Stimulated activated naive CD8-positive, alpha-beta T cell treated with anti-CD3 and anti-CD28 coated beads, Interleukin-15, Interleukin-2, amounts not matched to agents 100 ng/mL and 50 ng/mL, for 24 hours (primary cell): ENCODE measurements around the gene TMTC4.
"Not testable (repeated sequence)": the region's sequence is repeated elsewhere in the genome, so short reads cannot be mapped to it uniquely, and the experiment has no call there.

Source experiments
- H3K27ac Mint-ChIP-seq: one replicate; pipeline ENCODE4 v1.8.0; 2021; ENCODE audit warnings: mild to moderate bottlenecking, mixed read lengths
- H3K27me3 Mint-ChIP-seq: one replicate; pipeline ENCODE4 v1.8.0; 2021; ENCODE audit warnings: mixed read lengths
- H3K36me3 Mint-ChIP-seq: one replicate; pipeline ENCODE4 v1.8.0; 2021; ENCODE audit warnings: low read depth, mixed read lengths
- H3K4me1 Mint-ChIP-seq: one replicate; pipeline ENCODE4 v1.8.0; 2021; ENCODE audit warnings: low read depth, mixed read lengths
- H3K4me3 Mint-ChIP-seq: one replicate; pipeline ENCODE4 v1.8.0; 2021; ENCODE audit warnings: mild to moderate bottlenecking, mixed read lengths
- H3K9me3 Mint-ChIP-seq: one replicate; pipeline ENCODE4 v1.8.0; 2021; ENCODE audit warnings: mixed read lengths

Gene TMTC4

GRCh38 chr13:100625447-100625846 lies 49.1 kb downstream of the TMTC4 start:
- Mint-ChIP-seq H3K36me3 (peaks cover 72% of the 10 kb centered on the region), H3K9me3 (peaks cover 4% of the 10 kb centered on the region), H3K4me1 (peaks cover 2% of the 10 kb centered on the region), H3K27ac (no peak overlapping the region), H3K27me3 (no peaks in the 10 kb centered on the region), H3K4me3 (no peak overlapping the region)

DNA sequence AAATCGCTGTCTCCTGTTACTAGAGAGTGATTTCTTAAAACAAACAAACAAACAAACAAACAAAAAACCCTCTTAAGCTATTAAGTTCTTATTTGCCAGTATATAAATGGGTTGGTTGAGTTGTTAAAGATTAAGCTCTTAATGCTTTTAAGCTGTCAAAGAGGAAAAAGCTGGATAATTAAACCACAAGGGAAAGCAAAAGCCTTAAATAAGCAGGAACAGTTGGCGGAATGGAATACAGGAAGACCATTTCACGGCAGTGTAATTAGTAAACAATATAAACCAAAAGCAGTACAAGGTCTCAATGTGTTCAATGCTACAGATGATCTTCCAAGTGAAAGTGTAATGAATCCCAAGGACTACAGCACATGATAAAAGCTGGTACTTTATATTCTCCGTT lies 53.8 kb downstream of the TMTC4 start:
- H3K9me3 Mint-ChIP-seq, result peaks cover 4% of the 10 kb centered on the region
- peaks cover 7% of the 10 kb centered on the region for H3K4me1 Mint-ChIP-seq
- no peak overlapping the region for H3K27ac Mint-ChIP-seq
- no peak overlapping the region for H3K4me3 Mint-ChIP-seq
- H3K27me3 Mint-ChIP-seq, result no peaks in the 10 kb centered on the region
- H3K36me3 Mint-ChIP-seq, result peaks cover 39% of the 10 kb centered on the region

GRCh38 chr13:100619940-100620339 lies 54.7 kb downstream of the TMTC4 start:
- Mint-ChIP-seq H3K9me3 (peaks cover 4% of the 10 kb centered on the region), H3K36me3 (peaks cover 37% of the 10 kb centered on the region), H3K4me3 (no peak overlapping the region), H3K27me3 (no peaks in the 10 kb centered on the region), H3K27ac (no peak overlapping the region), H3K4me1 (peaks cover 7% of the 10 kb centered on the region)

DNA sequence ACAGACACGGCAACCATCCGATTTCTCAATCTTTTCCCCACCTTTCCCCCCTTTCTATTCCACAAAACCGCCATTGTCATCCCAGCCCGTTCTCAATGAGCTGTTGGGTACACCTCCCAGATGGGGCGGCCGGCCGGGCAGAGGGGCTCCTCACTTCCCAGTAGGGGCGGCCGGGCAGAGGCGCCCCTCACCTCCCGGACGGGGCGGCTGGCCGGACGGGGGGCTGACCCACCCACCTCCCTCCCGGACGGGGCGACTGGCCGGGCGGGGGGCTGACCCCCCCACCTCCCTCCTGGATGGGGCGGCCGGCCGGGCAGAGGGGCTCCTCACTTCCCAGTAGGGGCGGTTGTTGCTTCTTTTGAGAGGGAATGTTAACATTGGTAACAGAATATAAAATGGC lies 55.7 kb downstream of the TMTC4 start:
- H3K27ac Mint-ChIP-seq, H3K27me3 Mint-ChIP-seq, H3K4me3 Mint-ChIP-seq, H3K4me1 Mint-ChIP-seq, H3K9me3 Mint-ChIP-seq: not testable (repeated sequence)
- H3K36me3 Mint-ChIP-seq, result peaks cover 29% of the 10 kb centered on the region

DNA sequence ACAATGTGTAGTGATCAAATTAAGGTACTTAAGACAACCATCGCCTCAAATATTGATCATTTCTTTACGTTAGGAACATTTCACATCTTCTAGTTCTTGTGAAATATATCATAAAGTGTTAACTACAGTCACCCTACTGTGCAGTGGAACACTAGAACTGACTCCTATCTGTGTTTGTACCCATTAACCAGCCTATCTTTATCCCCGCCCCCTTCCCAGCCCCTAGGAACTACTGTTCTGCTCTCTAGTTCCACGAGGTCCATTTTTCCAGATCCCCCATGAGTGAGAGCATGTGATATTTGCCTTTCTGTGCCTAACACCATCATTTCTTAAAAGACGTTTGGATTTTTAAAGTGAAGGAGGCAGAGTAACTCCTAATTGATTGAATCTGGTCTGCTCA lies 61.6 kb downstream of the TMTC4 start:
- Mint-ChIP-seq H3K27me3 (no peaks in the 10 kb centered on the region), H3K9me3 (no peaks in the 10 kb centered on the region), H3K4me1 (peaks cover 33% of the 10 kb centered on the region), H3K36me3 (peaks cover 6% of the 10 kb centered on the region), H3K27ac (no peak overlapping the region), H3K4me3 (no peak overlapping the region)

DNA sequence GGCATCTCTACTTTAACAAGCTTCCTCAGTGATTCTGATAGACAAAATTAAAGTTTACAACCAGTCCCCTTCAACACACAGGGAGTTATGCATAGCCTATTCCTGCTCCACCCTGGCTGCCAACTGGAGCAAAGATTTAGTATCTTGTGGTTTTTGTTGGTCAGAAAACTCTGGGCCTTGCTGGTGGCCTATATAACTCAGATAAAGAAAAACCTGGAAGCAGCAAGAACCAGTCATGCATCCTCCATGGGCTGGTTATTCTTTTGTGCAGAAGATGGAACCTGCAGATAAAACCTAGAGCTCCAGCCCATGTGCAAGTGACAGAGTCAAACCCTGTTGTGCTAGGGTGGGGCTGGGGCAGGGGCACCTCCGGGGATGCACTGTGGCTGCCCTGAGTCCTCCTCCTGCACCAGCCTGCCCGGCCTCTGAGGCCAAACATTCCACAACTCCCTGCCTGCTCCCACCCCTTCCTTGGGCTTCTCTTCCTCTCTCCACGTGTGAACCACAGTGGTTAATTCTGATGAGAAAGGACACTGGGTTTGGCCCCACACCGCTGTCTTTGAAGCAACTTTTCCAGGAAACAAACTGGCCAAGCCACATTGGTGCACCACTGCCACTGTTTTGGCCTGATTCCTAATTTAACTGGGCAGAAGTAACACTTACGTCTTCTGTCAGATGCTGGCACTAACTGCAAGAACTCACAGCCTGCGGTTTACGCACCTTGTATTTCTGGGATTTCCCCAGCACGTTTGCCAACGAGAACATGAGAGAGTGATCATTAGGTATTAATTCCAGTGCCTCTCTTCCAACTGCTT lies 62.7 kb downstream of the TMTC4 start:
- no peak overlapping the region for H3K27ac Mint-ChIP-seq
- H3K36me3 Mint-ChIP-seq, result peaks cover 11% of the 10 kb centered on the region
- no peak overlapping the region for H3K4me3 Mint-ChIP-seq
- H3K27me3 Mint-ChIP-seq, result no peaks in the 10 kb centered on the region
- H3K9me3 Mint-ChIP-seq, result no peaks in the 10 kb centered on the region
- peaks cover 35% of the 10 kb centered on the region for H3K4me1 Mint-ChIP-seq

- peaks cover 12% of the 10 kb centered on the region for H3K36me3 Mint-ChIP-seq
- no peak overlapping the region for H3K4me3 Mint-ChIP-seq
- peaks cover 35% of the 10 kb centered on the region for H3K4me1 Mint-ChIP-seq
- no peaks in the 10 kb centered on the region for H3K27me3 Mint-ChIP-seq
- H3K27ac Mint-ChIP-seq, result no peak overlapping the region
- no peaks in the 10 kb centered on the region for H3K9me3 Mint-ChIP-seq
Observed at GRCh38 chr13:100610391-100611347, 63.9 kb downstream of the TMTC4 start.

DNA sequence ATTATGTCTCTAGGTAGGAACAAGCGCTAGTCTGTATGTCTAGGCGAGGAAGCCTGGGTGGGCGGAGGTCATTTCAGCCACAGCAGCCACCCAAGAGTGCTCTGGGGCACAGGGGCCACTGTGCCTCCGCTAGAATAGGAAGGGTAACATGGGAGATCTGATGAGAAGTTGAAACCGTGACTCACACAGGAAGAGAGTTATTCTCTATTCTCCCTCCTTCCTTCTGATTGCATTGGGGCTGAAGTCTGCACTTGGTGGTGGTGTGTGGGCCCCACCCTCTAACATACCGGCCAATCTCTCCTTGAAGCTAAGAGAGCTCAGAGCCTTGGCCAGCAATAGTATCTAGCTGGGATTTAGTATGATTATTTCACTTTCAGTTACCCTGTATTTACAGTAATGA lies 65.7 kb downstream of the TMTC4 start:
- Mint-ChIP-seq H3K9me3 (no peaks in the 10 kb centered on the region), H3K27me3 (no peaks in the 10 kb centered on the region), H3K4me1 (peaks cover 35% of the 10 kb centered on the region), H3K36me3 (peaks cover 12% of the 10 kb centered on the region), H3K4me3 (no peak overlapping the region), H3K27ac (no peak overlapping the region)

- peaks cover 12% of the 10 kb centered on the region for H3K36me3 Mint-ChIP-seq
- no peaks in the 10 kb centered on the region for H3K9me3 Mint-ChIP-seq
- H3K4me3 Mint-ChIP-seq, result no peak overlapping the region
- H3K27me3 Mint-ChIP-seq, result no peaks in the 10 kb centered on the region
- peak overlapping the region; percentile 63 for H3K27ac Mint-ChIP-seq
- peaks cover 35% of the 10 kb centered on the region for H3K4me1 Mint-ChIP-seq
Observed at GRCh38 chr13:100608489-100608888, 66.1 kb downstream of the TMTC4 start.

- peaks cover 23% of the 10 kb centered on the region for H3K4me1 Mint-ChIP-seq
- peaks cover 14% of the 10 kb centered on the region for H3K36me3 Mint-ChIP-seq
- no peak overlapping the region for H3K4me3 Mint-ChIP-seq
- no peaks in the 10 kb centered on the region for H3K9me3 Mint-ChIP-seq
- no peak overlapping the region for H3K27ac Mint-ChIP-seq
- no peaks in the 10 kb centered on the region for H3K27me3 Mint-ChIP-seq
Observed at GRCh38 chr13:100604918-100605710, 69.5 kb downstream of the TMTC4 start.

GRCh38 chr13:100602493-100603111 lies 72.0 kb downstream of the TMTC4 start:
- H3K9me3 Mint-ChIP-seq, result no peaks in the 10 kb centered on the region
- peaks cover 9% of the 10 kb centered on the region for H3K36me3 Mint-ChIP-seq
- H3K4me3 Mint-ChIP-seq, result no peak overlapping the region
- H3K27ac Mint-ChIP-seq, result no peak overlapping the region
- H3K27me3 Mint-ChIP-seq, result no peaks in the 10 kb centered on the region
- H3K4me1 Mint-ChIP-seq, result no peaks in the 10 kb centered on the region

GRCh38 chr13:100601716-100602115 lies 72.9 kb downstream of the TMTC4 start:
- Mint-ChIP-seq H3K36me3 (peaks cover 6% of the 10 kb centered on the region), H3K27ac (no peak overlapping the region), H3K4me1 (no peaks in the 10 kb centered on the region), H3K27me3 (no peaks in the 10 kb centered on the region), H3K4me3 (no peak overlapping the region), H3K9me3 (no peaks in the 10 kb centered on the region)

- Mint-ChIP-seq H3K27ac (no peak overlapping the region), H3K9me3 (no peaks in the 10 kb centered on the region), H3K27me3 (no peaks in the 10 kb centered on the region), H3K36me3 (peaks cover 6% of the 10 kb centered on the region), H3K4me3 (no peak overlapping the region), H3K4me1 (no peaks in the 10 kb centered on the region)
Observed at GRCh38 chr13:100600915-100601314, 73.7 kb downstream of the TMTC4 start.

- Mint-ChIP-seq H3K27ac (no peak overlapping the region), H3K4me3 (no peak overlapping the region), H3K9me3 (no peaks in the 10 kb centered on the region), H3K4me1 (no peaks in the 10 kb centered on the region), H3K27me3 (no peaks in the 10 kb centered on the region), H3K36me3 (peaks cover 6% of the 10 kb centered on the region)
Observed at GRCh38 chr13:100600461-100600860, 74.1 kb downstream of the TMTC4 start.
